GM19035 (cell line): ENCODE measurements around the gene LCNL1.

Experiments used
- ATAC-seq: cut with Tn5 transposase; IDR thresholded peaks from one replicate; pipeline ENCODE4 v1.9.1; 2021; ENCODE audit not compliant: unreplicated experiment

Gene LCNL1

DNA sequence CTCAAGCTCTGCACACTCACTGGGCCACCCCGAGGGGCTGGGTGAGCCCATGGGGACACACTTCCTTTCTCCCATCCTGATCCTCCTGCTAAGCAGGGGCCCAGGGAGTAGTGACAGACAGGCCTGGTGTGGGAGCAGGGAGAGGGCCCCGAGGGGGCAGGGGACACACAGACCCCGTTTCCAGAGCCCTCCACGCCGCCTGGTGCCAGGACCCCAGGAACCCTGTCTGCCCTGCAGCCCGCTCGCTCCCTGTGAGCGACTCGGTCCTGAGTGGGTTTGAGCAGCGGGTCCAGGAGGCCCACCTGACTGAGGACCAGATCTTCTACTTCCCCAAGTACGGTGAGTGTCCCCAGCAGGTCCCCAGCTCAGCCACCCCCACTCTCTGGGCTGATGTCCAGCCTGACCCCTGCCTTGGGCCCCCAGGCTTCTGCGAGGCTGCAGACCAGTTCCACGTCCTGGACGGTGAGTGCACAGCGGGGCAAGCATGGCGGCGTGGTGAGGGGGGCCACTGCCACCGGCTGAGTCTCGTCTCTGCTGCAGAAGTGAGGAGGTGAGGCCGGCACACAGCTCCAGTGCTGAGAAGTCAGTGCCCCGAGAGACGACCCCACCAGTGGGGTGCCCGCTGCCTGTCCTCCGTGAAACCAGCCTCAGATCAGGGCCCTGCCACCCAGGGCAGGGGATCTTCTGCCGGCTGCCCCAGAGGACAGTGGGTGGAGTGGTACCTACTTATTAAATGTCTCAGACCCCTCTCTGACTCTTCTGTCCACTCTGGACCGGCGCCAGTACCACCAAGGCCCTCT lies 36.4 kb upstream of the LCNL1 start:
- ATAC-seq = no peak

DNA sequence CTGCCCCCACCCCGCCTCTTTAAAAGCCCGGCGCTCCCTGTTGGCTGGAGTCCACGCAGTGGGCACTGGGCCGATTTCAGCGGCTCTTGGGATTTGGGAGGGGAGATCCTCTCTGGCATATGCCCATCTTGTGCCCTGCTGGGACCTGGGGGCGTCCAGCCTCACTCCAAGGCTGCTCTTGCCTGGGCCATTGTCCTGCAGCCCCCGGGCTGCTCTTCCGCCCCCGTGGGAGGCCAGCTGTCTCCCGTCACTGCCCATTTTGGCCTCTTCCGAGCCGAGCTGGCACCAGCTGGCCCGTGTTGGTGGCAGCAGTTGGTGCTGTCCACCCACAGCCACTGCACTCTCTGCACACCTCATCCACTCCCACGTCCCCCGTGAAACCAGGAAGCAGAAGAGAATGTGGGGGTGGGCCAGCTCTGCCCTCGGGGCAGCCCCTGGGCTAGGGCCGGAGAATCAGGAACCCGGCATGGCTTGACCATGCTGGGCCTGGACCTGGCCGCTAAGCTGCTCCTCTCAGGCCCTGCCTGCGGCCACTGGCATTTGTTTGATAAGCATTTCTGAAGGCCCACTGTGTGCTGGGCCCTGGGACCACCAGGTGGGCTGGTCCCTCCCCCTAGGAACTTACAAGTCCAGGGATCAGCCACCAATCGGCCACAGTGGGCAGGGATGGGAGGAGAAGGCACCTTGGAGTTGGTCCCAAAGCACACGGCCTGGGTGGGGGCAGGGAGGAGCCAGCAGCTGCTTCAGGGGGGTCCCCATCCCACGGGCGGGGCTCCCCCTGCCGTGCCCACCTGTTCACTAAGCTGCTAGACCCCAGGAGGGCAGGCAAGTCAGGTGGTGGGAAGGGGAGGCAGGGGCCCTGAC lies 35.5 kb upstream of the LCNL1 start:
- ATAC-seq = no peak

DNA sequence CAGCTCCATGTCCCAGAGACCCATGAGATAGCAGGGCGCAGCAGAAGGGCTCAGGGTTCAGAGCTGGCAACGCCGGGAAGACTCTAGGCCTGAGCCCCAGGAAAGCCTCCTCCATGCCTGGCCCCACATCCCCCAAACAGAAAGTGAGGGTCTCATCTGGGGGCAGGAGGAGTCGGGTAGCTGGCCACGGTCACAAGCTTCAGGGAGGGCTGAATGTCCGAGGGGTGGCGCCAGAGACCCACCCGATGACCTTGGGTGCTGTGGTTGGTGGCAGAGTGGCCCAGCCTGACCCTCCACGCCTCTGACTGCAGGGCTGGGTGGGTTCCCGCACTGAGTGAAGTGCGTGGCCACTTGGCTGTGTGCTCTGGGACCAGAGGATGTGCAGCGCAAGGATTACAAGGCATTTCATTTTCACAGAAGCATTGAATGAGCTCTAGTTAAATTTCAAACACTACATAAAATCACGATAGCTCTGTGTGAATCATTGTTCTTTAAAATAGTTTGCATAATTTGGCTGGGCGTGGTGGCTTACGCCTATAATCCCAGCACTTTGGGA lies 34.8 kb upstream of the LCNL1 start:
- no peak for ATAC-seq

DNA sequence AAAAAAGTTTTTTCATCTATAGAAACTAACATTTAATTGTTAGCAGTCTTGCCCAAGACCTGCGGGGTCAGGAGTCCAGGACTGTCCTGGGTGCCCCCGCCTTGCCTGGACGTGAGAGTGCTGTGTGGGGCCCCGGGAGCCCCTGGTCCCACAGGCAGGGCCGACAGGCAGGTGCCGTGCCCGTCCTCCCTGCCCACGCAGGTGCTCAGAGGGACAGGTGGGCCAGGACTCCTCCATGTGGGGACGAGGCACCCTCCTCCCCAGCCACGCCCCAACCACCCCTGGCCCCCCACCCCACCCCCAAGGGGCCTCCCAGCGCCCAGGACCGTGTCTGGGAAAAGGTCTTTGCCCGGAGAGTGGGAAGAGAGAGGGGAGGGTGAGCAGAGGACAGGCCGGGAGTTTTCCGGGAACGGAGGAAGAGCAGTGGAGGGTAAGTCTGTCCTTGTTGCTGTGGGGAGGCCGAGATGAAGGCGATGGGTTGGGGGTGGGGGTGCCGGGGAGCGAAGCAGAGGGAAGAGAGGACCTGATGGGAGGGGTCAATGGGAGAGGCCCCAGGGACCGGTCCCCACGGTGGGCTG lies 33.5 kb upstream of the LCNL1 start:
- ATAC-seq = no peak

DNA sequence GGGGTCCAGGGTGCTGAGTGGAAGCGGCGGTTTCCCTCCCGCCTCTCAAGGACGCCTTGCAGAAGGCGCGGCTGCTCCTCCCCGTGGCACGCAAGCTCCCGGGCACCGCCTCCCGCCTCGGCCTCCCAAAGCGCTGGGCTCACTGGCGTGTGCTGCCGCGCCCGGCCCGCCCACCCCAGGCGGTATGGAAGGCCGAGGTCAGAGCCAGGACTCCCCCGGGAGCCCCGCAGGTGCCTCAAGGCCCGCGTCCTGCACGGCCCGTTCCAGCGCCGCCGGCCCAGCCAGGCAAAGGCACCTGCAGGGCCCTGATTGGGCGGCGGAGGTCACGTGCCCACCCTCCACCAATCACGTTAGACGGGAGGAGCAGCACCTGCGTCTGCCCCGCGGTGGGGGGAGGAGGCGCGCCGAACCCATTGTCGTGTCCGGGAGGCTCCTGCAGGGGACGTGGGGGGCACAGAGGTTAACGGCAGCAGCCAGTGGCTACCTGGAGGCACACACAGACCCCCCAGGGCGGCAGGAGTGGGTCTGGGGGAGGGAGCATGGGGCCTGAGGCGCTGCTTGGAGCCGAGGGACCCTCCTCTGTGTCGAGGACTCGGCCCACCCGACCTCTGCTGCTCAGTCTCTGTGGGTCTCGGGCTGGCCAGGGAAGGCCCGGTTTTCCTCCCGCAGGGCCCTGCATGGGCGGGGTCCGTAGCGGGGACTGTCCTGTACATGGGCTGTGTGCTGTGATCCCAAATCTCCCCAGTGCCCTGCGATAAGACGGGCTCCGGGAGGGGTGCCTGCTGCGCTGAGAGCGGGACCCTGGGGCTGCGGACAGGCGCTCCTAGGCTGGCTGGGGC lies 32.8 kb upstream of the LCNL1 start:
- ATAC-seq = peak; percentile 80

DNA sequence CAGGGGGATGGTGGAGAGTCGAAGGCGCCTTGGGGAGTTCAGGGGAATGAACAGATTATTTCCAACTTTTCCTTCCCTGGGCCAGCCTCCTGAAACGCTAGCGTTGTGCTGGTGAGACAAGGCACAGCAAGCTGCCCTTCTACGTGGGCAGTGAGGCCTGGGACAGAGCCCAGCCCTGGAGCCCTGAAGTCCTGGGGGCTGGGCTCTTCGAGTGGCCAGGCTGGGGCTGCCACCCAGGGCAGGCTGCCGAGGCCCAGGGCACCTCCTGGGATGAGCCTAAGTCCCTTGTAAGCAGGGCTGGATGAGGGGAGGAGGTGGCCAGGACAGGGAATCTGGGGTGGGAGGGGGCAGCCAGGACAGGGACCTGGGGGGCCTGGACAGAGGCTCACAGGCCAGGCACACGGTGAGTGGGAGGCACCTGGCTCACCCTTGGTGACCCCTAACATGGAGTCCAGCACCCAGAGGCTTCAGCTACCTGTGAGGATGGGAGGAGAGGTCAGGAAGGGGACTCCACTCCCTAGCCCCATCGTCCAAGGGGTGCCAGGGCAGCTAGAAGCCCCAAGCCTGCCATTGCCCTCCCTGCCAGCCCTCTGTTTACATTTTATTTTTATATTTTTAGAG lies 32.0 kb upstream of the LCNL1 start:
- ATAC-seq = no peak

DNA sequence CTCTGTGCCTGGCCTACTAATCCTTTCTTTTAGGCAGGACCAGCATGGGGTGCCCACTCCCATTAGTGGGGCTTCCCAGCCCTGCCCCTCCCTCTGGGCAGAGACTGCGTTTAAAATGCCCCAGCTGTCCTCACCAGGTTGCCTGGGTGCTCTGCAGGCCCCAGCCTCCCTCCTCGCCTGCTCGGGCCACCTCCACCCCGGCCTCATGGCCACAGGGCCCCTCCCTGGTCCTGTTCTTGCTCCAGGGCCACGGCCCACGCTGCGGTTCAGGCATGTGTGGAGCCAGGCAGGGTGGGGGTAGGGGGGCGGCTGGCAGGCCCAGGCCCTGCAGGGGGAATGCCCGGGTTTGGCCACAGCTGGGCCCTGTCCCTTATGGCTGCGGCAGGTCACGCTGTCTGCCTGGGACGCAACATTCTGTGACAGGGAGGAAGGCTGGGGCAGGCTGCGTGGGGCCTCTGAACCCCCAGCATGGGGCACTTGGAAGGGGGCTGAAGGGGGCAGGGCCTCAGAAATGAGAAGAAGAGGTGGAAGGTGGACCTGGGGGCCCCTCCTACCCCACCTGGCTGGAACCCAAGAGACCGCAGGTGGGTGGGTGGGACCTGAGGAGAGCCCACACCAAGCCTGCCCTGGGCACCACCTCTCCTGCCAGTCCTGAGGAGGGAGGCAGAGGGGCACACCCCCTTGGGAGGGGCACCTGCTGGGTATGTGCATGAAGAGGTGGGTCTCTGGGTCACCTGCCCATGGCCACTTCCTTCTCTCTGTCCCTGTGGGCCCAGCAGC lies 31.1 kb upstream of the LCNL1 start, which contains the start of gene LCN12:
TSS of gene LCN12 (plus strand) at position 733 of the 780 bp plus-strand sequence. CDS start 55 bp downstream, outside the sequence.
- ATAC-seq = no peak

DNA sequence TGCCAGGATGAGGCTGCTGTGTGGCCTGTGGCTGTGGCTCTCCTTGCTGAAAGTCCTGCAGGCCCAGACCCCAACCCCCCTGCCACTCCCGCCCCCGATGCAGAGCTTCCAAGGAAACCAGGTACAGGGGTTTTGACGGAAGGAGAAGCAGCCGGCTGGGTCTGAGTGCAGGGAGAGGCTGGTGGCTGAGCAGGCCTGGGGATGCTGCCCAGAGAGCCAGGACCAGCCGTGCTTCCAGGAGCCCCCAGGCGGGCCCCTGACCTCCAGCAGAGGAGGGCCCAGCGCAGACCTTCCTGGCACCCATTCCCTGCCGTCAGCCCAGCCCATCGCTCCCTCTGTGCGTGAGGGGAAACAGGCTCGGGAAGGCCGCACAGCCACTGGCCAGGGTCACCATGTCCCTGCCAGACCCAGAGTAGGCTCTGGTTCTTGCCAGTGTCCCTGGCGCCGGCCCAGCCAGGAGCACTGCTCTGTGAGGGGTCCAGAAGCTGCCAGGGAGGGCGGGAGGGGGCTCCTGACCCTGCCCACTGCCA lies 30.4 kb upstream of the LCNL1 start:
- no peak for ATAC-seq

DNA sequence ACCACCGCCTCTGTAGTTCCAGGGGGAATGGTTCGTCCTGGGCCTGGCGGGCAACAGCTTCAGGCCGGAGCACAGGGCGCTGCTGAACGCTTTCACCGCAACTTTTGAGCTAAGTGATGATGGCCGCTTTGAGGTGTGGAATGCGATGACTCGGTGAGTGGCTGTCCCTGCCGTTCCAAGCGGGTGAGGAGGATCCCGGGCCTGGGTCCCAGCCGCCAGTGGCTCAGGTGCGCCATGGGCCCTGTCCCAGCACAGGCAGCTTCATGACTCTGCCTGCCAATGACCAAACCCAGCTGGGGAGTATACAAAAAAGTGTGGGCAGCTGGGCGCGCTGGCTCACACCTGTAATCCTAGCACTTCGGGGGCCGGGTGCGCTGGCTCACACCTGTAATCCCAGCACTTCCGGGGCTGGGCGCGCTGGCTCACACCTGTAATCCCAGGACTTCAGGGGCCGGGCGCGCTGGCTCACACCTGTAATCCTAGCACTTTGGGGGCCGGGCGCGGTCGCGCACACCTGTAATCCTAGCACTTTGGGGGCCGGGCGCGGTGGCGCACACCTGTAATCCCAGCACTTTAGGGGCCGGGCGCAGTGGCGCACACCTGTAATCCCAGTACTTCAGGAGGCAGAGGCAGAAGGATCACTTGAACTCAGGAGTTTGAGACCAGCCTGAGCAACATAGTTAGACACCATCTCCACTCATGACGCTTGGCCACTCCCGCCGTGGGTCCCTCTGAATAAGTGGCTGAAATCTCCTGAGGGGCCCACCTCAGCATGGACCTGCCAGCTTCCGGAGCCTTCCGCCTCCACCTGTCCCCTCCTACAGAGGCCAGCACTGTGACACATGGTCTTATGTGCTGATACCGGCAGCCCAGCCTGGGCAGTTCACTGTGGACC lies 29.7 kb upstream of the LCNL1 start:
- ATAC-seq = no peak

DNA sequence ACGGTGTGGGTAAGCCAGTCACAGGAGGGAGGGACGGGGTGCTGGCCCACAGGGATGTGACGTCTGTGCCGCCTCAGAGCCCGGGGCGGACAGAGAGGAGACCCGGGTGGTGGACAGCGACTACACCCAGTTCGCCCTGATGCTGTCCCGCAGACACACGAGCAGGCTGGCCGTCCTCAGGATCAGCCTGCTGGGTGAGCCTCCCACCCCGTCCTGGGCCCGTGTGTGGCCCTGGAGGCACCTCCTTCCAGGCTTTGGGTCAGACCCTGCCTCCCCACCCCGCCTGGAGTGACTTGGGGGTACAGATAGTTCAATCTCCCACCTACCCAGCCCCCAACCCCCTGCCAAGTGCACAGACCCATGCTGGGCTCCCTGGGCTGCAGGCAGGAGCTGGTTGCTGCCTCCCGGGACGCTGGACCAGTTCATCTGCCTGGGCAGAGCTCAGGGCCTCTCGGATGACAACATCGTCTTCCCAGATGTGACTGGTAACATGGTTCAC lies 29.0 kb upstream of the LCNL1 start:
- ATAC-seq = no peak

DNA sequence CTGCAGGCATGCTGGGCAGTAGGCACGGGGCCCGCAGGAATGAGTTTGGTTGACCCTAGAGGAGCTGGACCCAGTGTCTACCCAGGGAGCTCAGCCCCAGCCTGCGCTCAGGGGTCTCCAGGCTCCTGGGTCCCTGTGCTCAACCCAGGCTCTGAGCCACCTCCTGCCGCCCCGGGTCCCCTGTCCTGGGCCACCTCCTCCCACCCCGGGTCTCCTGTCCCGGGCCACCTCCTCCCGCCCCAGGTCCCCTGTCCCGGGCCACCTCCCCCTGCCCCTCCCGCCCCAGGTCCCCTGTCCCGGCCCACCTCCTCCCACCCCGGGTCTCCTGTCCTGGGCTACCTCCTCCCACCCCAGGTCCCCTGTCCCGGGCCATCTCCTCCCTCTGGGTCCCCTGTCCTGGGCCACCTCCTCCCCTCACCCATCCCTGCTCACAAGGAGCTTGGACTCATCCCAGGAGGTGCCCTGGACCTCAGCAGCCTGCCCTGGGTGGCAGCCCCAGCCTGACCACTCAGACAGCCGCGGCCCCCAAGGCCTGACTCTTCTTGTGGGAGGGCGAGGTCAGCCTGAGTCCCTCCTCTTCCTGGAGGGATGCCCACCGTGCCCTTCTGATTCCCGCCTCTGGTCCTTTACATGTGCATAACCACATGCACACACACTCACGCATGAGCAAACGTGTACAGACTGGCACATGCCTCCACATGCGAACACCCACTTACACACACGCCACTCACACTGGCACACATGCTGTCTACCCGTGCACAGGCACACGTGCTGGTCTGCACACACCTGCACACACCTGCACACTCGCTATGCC lies 28.3 kb upstream of the LCNL1 start:
- no peak for ATAC-seq

DNA sequence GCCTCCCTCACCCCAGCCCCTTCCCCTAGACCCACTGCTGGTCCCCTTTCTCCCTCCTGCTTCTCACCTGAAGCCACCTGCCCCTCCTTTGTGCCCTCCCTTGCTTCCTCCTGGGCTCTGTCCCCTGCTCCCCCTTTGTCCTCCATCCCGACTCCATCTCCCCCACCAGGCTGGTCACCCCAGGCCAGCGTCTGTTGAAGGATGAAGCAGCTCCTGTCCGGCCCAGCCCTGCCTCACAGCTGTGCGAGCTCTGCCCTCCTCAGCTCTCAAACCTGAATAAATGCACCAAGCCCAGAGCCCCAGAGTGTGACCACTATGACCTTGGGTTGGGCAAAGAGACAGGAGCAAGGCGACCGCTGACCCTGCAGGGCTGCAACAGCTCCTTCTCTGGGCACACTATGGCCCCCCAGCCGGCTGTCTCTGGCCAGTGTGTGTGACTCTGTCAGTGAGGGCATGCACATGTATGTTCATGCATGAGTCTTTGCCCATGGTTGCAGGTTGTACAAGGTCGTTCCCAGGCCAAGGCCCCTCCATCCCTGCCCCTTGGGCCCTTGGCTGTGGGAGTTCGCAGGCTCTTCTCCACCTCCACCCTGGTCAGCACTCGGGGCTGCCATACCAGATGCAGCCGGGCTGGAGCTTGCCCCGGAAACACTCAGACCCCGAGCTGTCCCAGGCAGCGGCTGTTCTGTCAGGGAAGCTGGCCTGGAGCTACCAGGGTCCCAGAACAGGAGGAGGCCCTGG lies 27.4 kb upstream of the LCNL1 start:
- no peak for ATAC-seq

DNA sequence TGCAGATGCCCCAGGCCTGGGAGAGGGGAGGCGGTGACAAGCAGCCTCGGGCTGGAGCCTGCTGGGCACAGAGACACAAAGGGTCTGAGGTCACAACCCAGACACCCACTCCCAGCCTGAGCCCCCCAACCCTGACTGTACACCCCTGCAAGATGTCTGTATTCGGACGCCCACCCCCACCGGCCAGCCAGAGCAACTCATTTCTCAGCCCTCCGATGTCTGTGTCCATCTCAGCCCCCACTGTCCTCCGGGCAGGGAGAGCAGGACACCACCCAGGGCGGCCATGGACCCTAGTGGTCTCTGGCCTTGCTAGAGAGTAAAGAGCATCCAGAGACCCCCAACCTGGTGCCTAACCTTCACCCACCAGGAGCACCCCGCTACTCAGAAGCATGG lies 26.9 kb upstream of the LCNL1 start:
- ATAC-seq = no peak

DNA sequence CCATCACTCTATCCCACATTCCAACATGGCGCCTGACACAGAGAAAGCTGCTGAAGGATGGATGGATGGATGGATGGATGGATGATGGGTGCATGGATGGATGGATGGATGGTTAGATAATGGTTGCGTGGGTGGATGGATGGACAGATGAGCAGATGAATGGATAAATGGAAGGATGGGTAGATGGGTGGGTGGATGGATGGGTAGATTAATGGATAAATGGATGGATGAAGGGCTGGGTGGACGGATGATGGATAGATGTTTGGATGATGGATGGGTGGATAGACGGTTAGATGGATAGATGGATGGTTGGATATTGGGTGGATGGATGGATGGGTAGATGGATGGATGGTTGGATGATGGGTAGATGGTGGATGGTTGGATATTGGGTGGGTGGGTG lies 26.2 kb upstream of the LCNL1 start:
- ATAC-seq = no peak

DNA sequence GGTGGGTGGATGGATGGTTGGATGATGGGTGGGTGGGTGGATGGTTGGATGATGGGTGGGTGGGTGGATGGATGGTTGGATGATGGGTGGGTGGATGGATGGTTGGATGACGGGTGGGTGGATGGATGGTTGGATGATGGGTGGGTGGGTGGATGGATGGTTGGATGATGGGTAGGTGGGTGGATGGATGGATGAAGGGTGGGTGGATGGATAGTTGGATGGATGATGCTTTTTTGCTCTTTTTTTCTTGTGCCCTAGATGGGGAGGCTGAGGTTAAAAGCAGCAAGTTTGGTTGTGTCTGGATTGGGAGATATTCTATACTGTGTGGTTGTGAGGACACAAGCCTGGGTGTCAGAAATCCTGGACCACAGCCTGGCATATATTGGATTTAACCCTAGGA lies 25.3 kb upstream of the LCNL1 start:
- no peak for ATAC-seq

DNA sequence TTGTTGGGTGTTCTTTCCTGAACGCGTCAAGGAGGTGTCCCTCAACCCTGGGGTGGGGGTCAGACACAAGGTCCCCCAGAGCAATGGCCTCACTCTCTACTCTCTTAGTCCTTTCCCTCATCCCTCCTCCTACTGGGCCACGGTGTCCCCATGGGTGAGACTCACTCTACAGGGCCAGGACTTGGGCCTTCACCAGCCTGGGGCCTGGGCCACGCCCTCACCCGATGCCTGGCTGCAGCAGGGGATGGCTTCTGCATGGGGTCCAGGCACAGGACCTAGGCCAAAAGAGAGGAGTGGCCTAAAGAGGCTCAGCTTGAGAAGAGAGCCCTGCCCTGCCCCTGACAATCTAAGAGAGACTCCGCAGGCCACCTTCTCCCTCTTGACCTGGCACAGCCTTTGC lies 24.9 kb upstream of the LCNL1 start:
- no peak for ATAC-seq
